Breast epithelium (tissue), 4 donors: Measurements from ENCODE around the gene CEBPB. TPM values are rescaled to one million over a fixed set of nuclear protein-coding genes. Genes with fewer than 3 reads are reported as not detected.

Experiments used
- DNase-seq, 2 donors: peaks; one replicate each; pipeline ENCODE4 v3.0.0-alpha.2; 2019; ENCODE audit warnings: low spot score in 2 of 2
- H3K27ac ChIP-seq, 2 donors: fragments of 200-600 bp; sonication (generic) in 1 of 2; one replicate each; pipeline ENCODE4 v1.5.1; 2016 to 2019; ENCODE audit warnings: mild to moderate bottlenecking in 1 of 2
- H3K27me3 ChIP-seq, 2 donors: fragments of 200-600 bp; sonication (generic) in 1 of 2; one replicate each; pipeline versions ENCODE4 v1.5.1 to v1.6.0; 2017 to 2019; ENCODE audit warnings: control low read depth in 1 of 2, mild to moderate bottlenecking in 1 of 2
- H3K36me3 ChIP-seq: fragments of 200-600 bp; one replicate; pipeline ENCODE4 v1.5.1; 2019
- H3K4me1 ChIP-seq, 2 donors: fragments of 200-600 bp; sonication (generic); one replicate each; pipeline ENCODE4 v1.5.1; 2016 to 2019; ENCODE audit warnings: control low read depth in 1 of 2
- H3K4me3 ChIP-seq, 3 donors: fragments of 200-600 bp; sonication (generic); 1 replicate in 2 of 3; 2 replicates in 1 of 3; pipeline ENCODE4 v1.5.1; 2016 to 2019; ENCODE audit warnings: mild to moderate bottlenecking in 3 of 3, moderate library complexity in 2 of 3
- H3K9me3 ChIP-seq, 2 donors: fragments of 200-600 bp; sonication (generic) in 1 of 2; one replicate each; pipeline ENCODE4 v1.5.1; 2016 to 2019; ENCODE audit warnings: control low read depth in 1 of 2
- CTCF ChIP-seq, 3 donors: fragments of 450-650 bp; IDR thresholded peaks; one replicate each; pipeline ENCODE4 v1.5.1; 2016 to 2017; ENCODE audit warnings: antibody characterized with exemption in 3 of 3, mild to moderate bottlenecking in 3 of 3, moderate library complexity in 3 of 3
- POLR2A ChIP-seq: fragments of 450-650 bp; IDR thresholded peaks from one replicate; pipeline ENCODE4 v1.6.1; 2016; ENCODE audit warnings: antibody characterized with exemption, mild to moderate bottlenecking, moderate library complexity
- POLR2AphosphoS5 ChIP-seq, 3 donors: sonication (generic); formaldehyde crosslinking; IDR thresholded peaks; one replicate each; pipeline ENCODE4 v1.6.1; 2017; ENCODE audit warnings: antibody characterized with exemption in 3 of 3
- intact Hi-C: fragments of 100-400 bp; cut with DNase I; formaldehyde crosslinking; loops from one replicate; pipeline ENCODE4 v1.15.1; 2023; ENCODE audit warnings: low total_unique reads
- total RNA-seq, 3 donors: library from RNA; depleted of rRNA; stranded (reverse); fragments of >200 nt; gene quantifications; one replicate each; pipeline ENCODE4 v1.1.0, GENCODE V29; 2016

CEBPB gene
- total RNA-seq, 3 donors from 2014 or later: 137 to 177 (median 149) TPM

GRCh38 chr20:50223039-50224005 is 32.7 kb downstream of the CEBPB start:
- no peak overlapping the region for H3K4me3 ChIP-seq
- no peaks in the 10 kb centered on the region for H3K36me3 ChIP-seq
- H3K27me3 ChIP-seq: no peaks in the 10 kb centered on the region
- DNase-seq: no peak
- no peaks in the 10 kb centered on the region for H3K4me1 ChIP-seq
- peak overlapping the region; percentile 85 to 91 for H3K27ac ChIP-seq
- TF ChIP-seq POLR2AphosphoS5 (IDR thresholded peaks at IDR 0.05) (no peak), POLR2A (no peak), CTCF (IDR thresholded peaks at IDR 0.05) (no peak)
- no peaks in the 10 kb centered on the region for H3K9me3 ChIP-seq
- intact Hi-C loops: no loop called here

DNA sequence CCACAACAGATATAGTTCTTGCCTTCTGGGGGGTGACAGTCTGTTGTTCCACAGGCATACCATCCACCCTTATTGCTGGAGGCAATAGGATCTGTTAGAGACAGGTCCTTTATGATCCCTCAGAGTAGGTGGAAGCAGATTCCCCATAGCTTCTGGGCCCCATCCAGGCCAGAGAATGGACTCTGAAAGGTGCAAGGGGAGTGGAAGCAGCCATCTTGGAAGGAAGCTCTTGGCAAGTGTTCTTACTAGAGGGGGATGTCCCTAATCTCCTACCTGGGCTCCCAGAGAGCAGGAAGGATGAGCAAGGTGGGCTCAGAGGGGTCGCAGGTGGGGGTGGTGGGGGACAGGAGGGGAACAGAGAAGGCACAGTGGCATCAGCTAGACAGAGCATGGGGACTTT is 33.4 kb downstream of the CEBPB start:
- H3K27ac ChIP-seq: peak overlapping the region; percentile 85 to 91
- H3K36me3 ChIP-seq: no peaks in the 10 kb centered on the region
- no peaks in the 10 kb centered on the region for H3K27me3 ChIP-seq
- no peak for DNase-seq
- intact Hi-C loops: no loop called here
- no peaks in the 10 kb centered on the region for H3K4me1 ChIP-seq
- H3K4me3 ChIP-seq: no peak overlapping the region
- H3K9me3 ChIP-seq: no peaks in the 10 kb centered on the region
- TF ChIP-seq POLR2A: no peak
- TF ChIP-seq POLR2AphosphoS5 (IDR thresholded peaks at IDR 0.05): no peak
- TF ChIP-seq CTCF (IDR thresholded peaks at IDR 0.05): no peak

DNA sequence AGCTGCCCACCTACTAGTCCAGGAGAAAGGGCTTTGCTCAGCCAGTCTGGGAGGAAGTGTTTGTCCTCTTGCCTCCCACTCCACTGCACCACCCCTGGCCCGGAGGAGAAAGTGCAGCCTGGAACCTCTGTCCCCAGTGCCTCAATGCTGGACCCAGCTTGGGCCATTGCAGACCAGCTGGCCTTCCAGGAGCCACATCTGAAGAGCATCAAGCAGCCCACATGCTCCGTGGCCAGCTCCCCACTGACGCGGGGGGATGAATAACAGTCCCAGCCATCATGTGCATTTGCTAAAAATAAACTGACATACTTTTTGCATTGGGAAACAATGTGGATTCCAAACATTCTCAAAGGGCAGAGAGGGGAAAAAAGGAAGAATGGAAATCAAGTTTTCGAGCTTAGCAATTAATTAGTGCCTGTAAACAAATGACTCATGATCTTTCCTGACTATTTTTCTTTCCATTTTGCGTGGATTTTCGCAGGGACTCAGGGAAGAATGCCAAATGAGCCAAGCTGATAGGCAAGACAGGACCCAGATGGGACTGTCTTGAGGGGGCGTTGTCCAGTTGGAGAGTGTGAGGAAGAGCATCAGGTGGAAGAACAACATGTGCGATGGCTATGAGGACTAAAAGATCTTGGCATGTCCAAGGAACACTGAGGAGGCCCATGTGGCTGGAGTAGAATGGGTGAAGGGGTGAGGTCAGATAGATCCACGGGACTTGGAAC is 34.1 kb downstream of the CEBPB start:
- Histone ChIP-seq H3K4me3 (no peak overlapping the region), H3K27me3 (no peaks in the 10 kb centered on the region), H3K4me1 (no peaks in the 10 kb centered on the region), H3K36me3 (no peaks in the 10 kb centered on the region), H3K9me3 (no peaks in the 10 kb centered on the region), H3K27ac (peak overlapping the region; percentile 85 to 91)
- peak in 1 of 2 donors; percentile 69 for DNase-seq
- intact Hi-C loops: no loop called here
- TF ChIP-seq POLR2A (no peak), POLR2AphosphoS5 (IDR thresholded peaks at IDR 0.05) (peak; percentile 79 to 97 (median 90))

GRCh38 chr20:50226093-50226974 is 35.7 kb downstream of the CEBPB start:
- Histone ChIP-seq H3K27ac (peak overlapping the region; percentile 85 to 91), H3K36me3 (no peaks in the 10 kb centered on the region), H3K27me3 (no peaks in the 10 kb centered on the region), H3K4me1 (no peaks in the 10 kb centered on the region), H3K4me3 (no peak overlapping the region), H3K9me3 (no peaks in the 10 kb centered on the region)
- no peak for DNase-seq
- intact Hi-C loops: no loop called here
- TF ChIP-seq CTCF (IDR thresholded peaks at IDR 0.05) (no peak), POLR2AphosphoS5 (IDR thresholded peaks at IDR 0.05) (no peak), POLR2A (no peak)

DNA sequence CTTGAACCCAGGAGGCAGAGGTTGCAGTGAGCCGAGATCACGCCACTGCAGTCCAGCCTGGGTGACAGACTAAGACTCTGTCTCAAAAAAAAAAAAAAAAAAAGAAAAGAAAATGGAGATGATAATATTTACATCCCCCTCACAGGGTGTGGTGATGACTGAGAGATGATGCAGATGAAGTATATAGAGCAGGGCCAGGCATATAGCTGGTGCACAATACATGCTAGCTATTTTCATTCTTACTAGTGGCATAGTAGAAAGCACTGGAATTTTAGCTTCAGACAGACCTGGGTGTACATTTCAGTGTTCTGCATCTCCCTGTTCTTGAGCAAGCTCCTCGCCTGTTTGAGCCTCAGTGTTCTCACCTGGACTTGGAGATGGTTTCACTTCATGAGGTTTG is 36.9 kb downstream of the CEBPB start:
- TF ChIP-seq CTCF (IDR thresholded peaks at IDR 0.05) (no peak), POLR2A (no peak), POLR2AphosphoS5 (IDR thresholded peaks at IDR 0.05) (no peak)
- intact Hi-C loops: no loop called here
- no peaks in the 10 kb centered on the region for H3K36me3 ChIP-seq
- DNase-seq: no peak
- no peak overlapping the region for H3K4me3 ChIP-seq
- no peaks in the 10 kb centered on the region for H3K9me3 ChIP-seq
- no peaks in the 10 kb centered on the region for H3K27me3 ChIP-seq
- H3K4me1 ChIP-seq: no peaks in the 10 kb centered on the region
- no peak overlapping the region for H3K27ac ChIP-seq
